GM19193 (cell line): ENCODE measurements around the gene S100A3.

Experiments used
- POLR2A ChIP-seq: IDR thresholded peaks from 4 replicates; pipeline ENCODE4 v1.6.1; 2011; ENCODE audit not compliant: insufficient read depth, insufficient read length; ENCODE audit errors: extremely low read depth

Gene S100A3

DNA sequence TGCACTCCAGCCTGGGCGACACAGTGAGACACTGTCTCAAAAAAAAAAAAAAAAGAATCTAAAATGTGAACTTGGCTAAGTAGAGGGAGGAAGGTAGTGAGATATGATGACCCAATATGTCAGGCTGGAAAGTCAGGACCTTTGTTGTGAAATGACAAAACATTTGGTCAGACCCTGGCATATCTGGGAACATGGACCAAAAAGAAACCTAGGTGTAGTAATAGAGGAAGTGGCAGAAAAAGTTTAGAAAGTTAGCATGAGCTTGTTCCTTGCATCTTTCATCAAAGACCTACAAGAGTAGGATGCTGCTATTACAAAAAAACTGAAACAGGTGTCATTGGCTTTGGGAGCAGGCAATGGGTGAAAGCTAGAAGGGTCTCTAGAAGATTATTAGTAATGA lies 7.3 kb upstream of the S100A3 start:
- TF ChIP-seq POLR2A = no peak

DNA sequence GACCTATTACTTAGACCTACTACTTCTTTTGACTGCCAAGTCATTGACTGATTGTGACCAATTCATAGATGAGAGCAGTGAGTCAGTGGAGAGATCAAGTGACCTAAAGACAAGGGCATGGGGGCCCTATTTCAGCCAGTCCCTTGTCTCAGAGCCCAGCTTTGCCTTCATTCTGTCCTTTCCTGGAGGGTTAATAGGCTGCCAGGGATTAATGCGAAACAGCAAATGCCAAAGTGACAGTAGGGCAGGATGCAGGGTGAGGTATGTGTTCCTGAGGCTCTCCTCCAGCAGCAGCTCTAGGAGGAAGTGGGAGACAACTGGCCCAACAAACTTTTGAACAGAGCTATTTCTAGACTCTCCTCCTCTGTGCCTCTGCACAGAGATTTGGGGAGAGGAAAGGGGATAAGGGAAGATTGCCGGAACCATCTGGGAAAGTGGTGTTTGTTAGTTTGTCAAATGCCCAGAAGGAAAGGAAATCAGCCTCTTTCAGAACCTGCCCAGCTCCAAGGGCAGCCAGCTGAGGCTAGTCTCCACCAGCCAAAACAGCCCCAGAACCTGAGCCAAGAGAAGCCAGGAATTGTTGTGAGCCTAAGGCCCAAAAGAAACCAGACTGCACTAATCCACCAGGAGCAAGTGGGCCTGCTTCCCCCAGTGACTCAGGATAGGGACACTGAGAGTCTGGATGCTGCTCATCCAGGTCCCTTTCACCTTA lies 4.9 kb upstream of the S100A3 start:
- no peak for TF ChIP-seq POLR2A

DNA sequence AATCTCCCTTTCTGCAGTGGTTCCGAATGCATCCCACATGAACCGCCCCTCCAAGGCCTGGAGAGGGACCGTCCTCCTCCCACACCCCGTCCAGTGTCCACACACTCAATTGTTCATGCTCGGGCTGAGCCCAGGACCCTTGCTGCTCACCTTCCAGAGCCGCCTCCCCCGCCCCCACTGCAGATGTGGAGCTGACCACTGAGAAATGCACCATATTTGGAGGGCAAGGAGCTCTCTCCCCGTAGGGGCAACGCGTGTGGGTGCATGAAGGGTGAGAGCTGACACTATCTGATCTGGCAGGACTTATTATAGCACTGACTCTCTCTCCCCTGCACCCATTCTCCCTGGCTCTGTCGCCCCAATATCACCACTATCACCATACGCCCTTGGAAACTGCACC lies 4.0 kb upstream of the S100A3 start:
- TF ChIP-seq POLR2A = no peak

DNA sequence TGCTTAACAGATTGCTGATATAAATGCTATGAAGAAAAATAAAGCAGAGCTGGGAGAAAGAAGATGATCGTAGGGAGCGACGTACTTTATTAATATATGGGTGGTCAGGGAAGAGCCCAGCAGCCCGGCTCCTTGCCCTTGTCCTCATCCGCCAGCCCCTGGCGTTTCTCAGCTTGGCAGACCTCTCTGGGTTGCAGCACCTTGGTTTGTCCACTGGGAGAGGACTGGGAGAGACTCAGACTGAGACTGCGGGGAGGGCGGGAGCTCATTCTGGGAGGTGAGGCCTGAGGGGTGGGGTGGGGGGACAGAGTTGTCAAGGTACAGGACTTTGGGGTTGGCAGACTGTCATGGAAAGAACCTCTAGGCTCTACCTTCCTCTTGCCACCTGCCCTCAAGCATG lies 3.3 kb upstream of the S100A3 start:
- TF ChIP-seq POLR2A = no peak

DNA sequence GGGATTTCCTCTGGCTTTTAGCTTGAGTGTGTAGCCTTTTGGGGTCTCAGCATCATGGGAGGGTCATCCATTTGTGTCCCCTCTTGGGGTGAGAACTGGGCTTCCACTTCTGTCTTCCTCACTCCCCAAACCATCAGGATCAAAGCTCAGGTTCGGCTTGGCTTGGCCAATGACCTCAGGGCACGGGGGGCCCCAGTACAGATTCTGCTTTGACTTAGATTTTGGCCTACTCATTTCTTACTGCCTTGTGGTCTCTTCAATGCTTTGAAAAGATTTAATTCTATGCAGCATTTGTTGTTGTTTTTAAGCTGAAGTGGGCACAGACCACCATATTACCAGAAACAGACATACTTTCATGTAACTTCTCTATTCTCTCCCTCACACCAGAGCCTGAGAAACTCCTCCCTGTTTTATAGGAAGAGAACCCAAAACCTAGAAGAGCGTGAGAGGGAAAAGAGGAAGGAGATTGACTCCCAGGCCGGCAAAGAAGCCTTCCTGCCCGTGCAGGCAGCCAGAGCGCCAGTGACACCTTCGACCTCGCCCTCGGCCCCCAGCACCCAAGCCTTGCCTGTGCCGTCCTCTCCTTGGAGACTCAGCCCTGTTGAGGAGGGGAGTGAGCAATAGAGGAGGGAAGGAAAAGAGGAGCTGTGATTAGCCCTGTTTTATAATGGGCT lies 1.9 kb upstream of the S100A3 start:
- no peak for TF ChIP-seq POLR2A

DNA sequence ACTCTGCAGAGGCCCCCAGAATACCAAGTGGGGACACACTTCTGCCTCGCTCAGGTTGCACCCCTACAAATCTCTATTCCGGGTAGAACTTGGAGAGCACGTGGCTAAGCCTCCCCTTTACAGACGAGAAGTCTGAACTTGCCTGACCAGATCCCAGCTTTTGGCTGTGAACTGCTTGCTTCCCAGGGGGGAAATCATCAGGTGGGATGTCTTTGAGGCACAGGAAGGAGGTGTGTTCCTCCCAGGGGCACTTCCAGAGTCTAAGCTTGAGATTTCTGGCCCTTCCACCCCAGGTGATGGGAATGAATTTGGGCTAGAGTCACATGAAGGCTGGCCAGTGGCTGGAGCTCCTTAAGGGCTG lies 1.3 kb upstream of the S100A3 start:
- no peak for TF ChIP-seq POLR2A

DNA sequence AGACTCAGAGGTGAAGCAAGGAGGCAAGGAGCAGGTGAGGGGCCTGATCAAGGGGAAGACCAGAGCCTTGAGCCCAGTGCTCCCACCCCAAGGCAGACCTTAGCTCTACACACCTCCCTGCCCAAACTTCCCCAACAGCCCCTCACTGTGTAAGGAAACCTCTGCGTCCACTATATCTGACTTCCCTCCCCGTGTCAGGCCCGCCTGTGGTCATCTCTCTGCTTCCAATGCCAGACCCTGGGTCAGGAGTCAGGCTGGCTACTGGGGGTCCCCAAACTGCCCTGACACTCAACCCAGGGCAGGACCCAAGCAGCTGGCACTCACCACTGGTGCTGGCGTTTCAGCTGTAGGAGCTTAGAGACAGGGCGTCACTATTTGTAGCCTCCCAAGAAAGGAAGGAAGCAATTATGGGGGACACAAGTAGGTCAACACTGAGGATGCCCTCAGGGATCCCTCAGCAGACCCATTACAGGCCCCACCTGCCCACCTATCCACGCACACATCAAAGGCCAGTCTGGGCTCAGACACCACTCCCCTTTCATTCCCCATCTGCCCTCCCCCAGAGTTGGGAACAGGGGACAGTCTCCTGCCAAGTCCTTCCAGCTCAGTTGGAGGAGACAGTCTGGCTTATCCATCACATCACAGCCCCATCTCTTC lies 811 bp upstream of the S100A3 start:
- TF ChIP-seq POLR2A = no peak

DNA sequence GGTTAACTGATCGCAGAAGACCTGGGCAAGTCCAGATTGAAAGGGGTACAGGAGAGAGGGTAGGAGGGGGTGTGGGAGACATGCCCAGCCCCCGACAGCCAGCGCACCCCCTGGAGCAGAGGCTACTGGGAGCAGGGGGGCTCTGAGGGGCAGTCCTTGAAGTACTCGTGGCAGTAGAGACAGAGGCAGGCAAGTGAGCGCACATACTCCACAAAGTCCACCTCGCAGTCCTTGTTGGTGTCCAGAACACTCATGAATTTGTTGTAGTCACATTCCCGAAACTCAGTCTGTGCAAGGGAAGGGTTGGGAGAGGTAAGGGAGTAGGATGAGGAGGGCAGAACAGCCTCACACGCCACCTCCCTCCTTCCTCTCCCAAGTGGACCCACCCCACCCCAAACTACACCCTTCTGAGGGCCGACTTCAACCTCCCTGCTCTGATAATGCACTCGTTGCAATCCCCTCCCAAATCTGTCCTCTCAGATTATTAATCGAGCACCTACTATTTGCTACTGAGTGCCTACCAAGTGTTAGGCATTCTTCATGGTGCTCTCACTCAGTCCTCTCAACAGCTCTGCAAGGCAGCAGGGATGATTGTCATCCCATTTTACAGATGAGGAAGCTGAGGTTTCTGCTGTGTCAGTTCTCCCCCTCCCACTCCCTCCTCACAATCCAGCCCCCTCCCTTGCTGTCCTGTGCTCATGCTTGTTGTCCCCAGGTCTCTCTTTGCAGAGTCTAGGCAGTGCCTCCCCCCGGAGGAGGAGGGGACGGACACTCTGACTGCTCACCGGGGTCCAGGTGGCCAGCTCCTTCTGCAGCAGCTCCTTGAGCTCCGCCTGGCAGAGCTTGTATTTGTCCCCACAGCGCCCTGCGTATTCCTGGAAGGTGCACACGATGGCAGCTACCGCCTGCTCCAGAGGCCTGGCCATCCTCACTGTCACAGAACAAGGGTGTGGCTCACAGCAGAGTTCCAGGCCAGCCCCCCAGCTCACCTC lies 1.2 kb downstream of the S100A3 start:
- TF ChIP-seq POLR2A = no peak

DNA sequence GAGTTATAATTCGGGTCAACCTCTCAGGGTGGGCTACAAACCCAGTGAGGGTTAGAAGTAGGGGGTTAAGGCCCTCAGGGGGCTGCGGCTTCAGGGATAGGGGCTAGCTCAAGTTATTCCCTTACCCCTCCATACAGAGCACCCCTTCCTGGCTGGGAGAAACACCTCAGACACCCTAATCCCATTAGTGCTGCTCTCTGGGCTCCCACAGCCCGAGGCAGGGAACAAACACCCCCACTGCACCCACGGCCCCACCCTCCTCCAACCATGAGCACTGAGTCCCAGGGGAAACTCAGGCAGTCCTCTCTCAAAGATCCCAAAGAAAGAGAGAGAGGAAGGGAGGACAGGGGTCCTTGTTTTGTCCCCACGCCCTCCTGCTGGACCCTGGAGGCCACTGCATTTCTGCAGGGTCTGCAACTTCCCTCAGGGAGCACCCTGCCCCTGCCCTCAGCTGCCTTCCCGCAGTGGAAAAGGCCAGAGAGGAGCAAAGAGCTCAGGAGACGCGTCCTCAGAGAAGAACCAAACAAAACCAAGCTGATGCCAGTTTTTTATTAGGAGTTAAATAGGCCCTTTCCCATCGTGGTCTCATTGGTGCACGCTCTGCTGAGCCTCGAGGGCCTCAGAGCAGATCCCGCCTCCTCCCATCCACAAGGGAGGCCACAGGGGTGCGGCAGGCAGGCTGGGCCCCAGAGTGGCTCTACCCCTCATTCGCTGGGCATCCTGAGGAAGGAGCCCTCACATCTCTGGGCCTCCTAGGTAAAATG lies 2.1 kb downstream of the S100A3 start:
- no peak for TF ChIP-seq POLR2A

DNA sequence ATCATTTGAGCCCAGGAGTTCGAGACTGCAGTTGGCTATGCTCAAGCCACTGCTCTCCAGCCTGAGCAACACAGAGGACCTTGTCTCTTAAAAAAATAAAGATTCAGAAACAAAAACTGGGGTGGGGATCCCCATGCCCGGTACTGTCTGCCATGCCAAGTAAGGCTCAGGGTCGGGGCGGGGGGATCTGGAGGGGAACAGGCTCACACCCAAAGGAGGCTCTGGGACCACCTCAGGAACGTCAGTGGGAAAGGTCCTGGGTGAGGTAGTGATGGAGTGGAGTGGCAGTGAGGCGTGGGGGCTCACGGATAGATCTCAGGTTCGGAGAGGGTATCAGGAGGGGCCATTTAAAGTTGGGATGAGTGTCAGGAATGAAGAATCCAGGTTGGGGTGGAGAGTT lies 2.7 kb downstream of the S100A3 start:
- no peak for TF ChIP-seq POLR2A

DNA sequence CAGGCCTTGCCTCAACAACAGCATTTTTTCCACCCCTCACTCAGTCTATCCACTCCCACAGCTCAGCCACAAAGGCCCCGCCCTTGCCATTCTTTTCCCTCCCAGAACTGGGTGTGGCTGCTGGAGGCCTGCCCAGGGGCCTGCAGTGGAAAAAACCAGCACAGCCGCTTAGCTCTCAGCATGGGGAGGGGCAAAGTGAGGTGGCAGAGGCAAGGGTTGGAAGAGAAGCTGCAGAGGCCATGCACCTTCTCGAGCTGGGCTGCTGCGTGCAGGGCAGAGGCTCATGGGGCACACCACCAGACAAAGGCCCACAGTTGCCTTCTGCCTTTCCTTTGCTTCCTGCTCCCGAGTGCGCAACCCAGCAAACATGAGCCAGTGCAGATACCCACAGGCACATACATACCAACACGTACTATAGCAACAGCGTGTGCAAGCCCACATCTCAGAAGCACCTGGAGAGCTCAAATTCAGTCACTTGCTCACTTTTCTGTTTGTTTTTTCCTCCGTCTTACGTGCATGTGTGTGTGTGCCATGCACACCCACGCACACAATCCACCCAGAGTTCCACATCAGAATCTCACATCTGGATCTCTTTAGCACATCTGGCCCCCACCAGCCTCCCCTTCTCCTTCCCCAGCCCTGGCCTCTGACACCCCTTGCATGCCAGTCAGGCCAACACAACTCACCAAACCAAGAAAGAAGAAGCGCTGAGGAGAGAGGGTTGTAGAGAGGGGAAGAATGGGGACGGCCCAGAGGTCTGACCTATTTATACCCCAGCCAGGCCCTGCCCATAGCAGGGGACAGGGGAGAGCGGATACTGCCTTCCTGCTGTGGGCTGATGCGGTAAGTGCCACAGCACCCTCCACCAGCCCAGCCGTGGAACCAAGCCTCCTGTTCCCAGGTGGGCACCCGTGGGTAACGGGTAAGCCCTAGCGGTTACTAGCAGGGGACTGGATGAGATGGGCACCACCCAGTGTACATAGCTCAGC lies 3.7 kb downstream of the S100A3 start, which contains the start of gene S100A4:
S100A4 (minus strand) TSS at position 740 of the 989 bp plus-strand sequence. CDS start 1,012 bp downstream, outside the sequence.
- peak; percentile 41 for TF ChIP-seq POLR2A

DNA sequence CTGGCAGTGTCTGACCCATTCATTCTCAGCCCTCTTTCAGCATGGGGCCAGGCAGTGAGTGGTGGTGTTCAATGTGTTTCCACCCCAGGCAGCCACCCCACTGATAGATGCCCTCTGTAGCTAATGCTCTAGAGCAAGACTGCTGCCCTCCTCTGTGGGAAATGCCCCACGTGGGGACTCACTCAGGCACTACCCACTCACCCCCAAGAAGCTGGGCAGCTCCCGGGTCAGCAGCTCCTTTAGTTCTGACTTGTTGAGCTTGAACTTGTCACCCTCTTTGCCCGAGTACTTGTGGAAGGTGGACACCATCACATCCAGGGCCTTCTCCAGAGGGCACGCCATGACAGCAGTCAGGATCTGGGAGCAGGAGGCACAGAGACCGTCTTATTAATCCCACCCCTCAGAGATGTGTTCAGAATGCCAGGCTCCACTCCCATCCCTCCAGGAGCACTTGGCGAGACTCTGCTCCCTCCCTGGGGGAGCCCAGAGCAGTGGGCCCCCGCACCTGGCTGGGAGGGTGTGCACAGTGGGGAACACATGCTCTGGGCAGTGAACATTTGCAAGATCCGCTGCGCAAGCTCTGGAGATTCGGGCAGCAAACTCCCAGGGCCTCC lies 4.5 kb downstream of the S100A3 start:
- no peak for TF ChIP-seq POLR2A
